Uterus (tissue), 4 donors: ENCODE measurements around the gene CCNYL1. TPM values are rescaled to one million over a fixed set of nuclear protein-coding genes. Genes with fewer than 3 reads are reported as not detected.

ENCODE experiments used
- DNase-seq, 2 donors: peaks; one replicate each; pipeline ENCODE4 v3.0.0-alpha.2; 2019 to 2020
- H3K27ac ChIP-seq, 2 donors: fragments of 200-600 bp; sonication (generic); 1 replicate in 1 of 2; 2 replicates in 1 of 2; pipeline ENCODE4 v1.5.1; 2016 to 2018
- H3K27me3 ChIP-seq, 2 donors: fragments of 200-600 bp; sonication (generic); one replicate each; pipeline ENCODE4 v1.5.1; 2018 to 2019; ENCODE audit warnings: control low read depth in 1 of 2
- H3K36me3 ChIP-seq, 2 donors: fragments of 200-600 bp; sonication (generic); one replicate each; pipeline ENCODE4 v1.5.1; 2019; ENCODE audit warnings: control low read depth in 1 of 2
- H3K4me1 ChIP-seq, 2 donors: fragments of 200-600 bp; sonication (generic); one replicate each; pipeline ENCODE4 v1.5.1; 2018 to 2019; ENCODE audit warnings: control low read depth in 1 of 2
- H3K4me3 ChIP-seq, 2 donors: fragments of 200-600 bp; sonication (generic); 1 replicate in 1 of 2; 2 replicates in 1 of 2; pipeline ENCODE4 v1.5.1; 2018 to 2019; ENCODE audit warnings: mild to moderate bottlenecking in 1 of 2
- H3K9me3 ChIP-seq, 2 donors: fragments of 200-600 bp; sonication (generic); one replicate each; pipeline ENCODE4 v1.5.1; 2019; ENCODE audit warnings: control low read depth in 1 of 2
- CTCF ChIP-seq, 4 experiments: fragments of 200-600 bp in 2 of 4; fragments of 450-650 bp in 2 of 4; sonication (generic) in 2 of 4; IDR thresholded peaks; one replicate each; pipeline ENCODE4 v1.5.1; 2016 to 2019; ENCODE audit warnings: antibody characterized with exemption in 4 of 4, mild to moderate bottlenecking in 2 of 4, moderate library complexity in 1 of 4
- POLR2A ChIP-seq, 2 donors: fragments of 450-650 bp; IDR thresholded peaks; one replicate each; pipeline ENCODE4 v1.6.1; 2016; ENCODE audit warnings: antibody characterized with exemption in 2 of 2, mild to moderate bottlenecking in 1 of 2, moderate library complexity in 1 of 2
- intact Hi-C: fragments of 100-400 bp; cut with DNase I; formaldehyde crosslinking; loops from one replicate; pipeline ENCODE4 v1.15.1; 2023; ENCODE audit warnings: low total_unique reads
- total RNA-seq, 4 donors: library from RNA; depleted of rRNA in 3 of 4; stranded (reverse); fragments of >200 nt in 3 of 4; gene quantifications; one replicate each; pipeline versions ENCODE4 v1.1.0 to v1.2.4, GENCODE V29; 2014 to 2023
- donor health status: DM: yes; HTN: yes; CAD: no.

The CCNYL1 gene
- total RNA-seq, 4 donors from 2014 or later = 4.1 to 32.6 (median 15.7) TPM

- intact Hi-C loops = no loop called here
- DNase-seq = no peak
- no peak overlapping the region for H3K4me3 ChIP-seq
- no peaks in the 10 kb centered on the region for H3K9me3 ChIP-seq
- no peaks in the 10 kb centered on the region for H3K4me1 ChIP-seq
- no peak for TF ChIP-seq CTCF (IDR thresholded peaks at IDR 0.05)
- TF ChIP-seq POLR2A (IDR thresholded peaks at IDR 0.05) = no peak
- no peaks in the 10 kb centered on the region for H3K27me3 ChIP-seq
- H3K36me3 ChIP-seq = no peaks in the 10 kb centered on the region
- H3K27ac ChIP-seq = no peak overlapping the region
These were observed 76.4 kb downstream of the CCNYL1 start for GRCh38 chr2:207787800-207788199.

- TF ChIP-seq POLR2A (IDR thresholded peaks at IDR 0.05) (no peak), CTCF (IDR thresholded peaks at IDR 0.05) (no peak)
- H3K27ac ChIP-seq = no peak overlapping the region
- no peak overlapping the region for H3K4me3 ChIP-seq
- no peaks in the 10 kb centered on the region for H3K4me1 ChIP-seq
- no peaks in the 10 kb centered on the region for H3K27me3 ChIP-seq
- intact Hi-C loops = no loop called here
- H3K9me3 ChIP-seq = no peaks in the 10 kb centered on the region
- H3K36me3 ChIP-seq = no peaks in the 10 kb centered on the region
- no peak for DNase-seq
These were observed 79.5 kb downstream of the CCNYL1 start for GRCh38 chr2:207790898-207791297.

- DNase-seq = no peak
- no peak overlapping the region for H3K27ac ChIP-seq
- no peaks in the 10 kb centered on the region for H3K4me1 ChIP-seq
- TF ChIP-seq CTCF (IDR thresholded peaks at IDR 0.05) = no peak
- TF ChIP-seq POLR2A (IDR thresholded peaks at IDR 0.05) = no peak
- no peak overlapping the region for H3K4me3 ChIP-seq
- no peaks in the 10 kb centered on the region for H3K27me3 ChIP-seq
- no peaks in the 10 kb centered on the region for H3K9me3 ChIP-seq
- H3K36me3 ChIP-seq = no peaks in the 10 kb centered on the region
- intact Hi-C loops = no loop called here
These were observed 80.3 kb downstream of the CCNYL1 start for GRCh38 chr2:207791579-207792243.

- no peak for TF ChIP-seq POLR2A (IDR thresholded peaks at IDR 0.05)
- TF ChIP-seq CTCF (IDR thresholded peaks at IDR 0.05) = no peak
- Histone ChIP-seq H3K27ac (no peak overlapping the region), H3K27me3 (no peaks in the 10 kb centered on the region), H3K36me3 (no peaks in the 10 kb centered on the region), H3K9me3 (no peaks in the 10 kb centered on the region), H3K4me1 (no peaks in the 10 kb centered on the region), H3K4me3 (no peak overlapping the region)
- intact Hi-C loops = no loop called here
- no peak for DNase-seq
These were observed 80.9 kb downstream of the CCNYL1 start for GRCh38 chr2:207792244-207792785.

GRCh38 chr2:207796585-207797350 is 85.3 kb downstream of the CCNYL1 start:
- intact Hi-C loops = no loop called here
- Histone ChIP-seq H3K27me3 (no peaks in the 10 kb centered on the region), H3K27ac (no peak overlapping the region), H3K4me3 (no peak overlapping the region), H3K9me3 (no peaks in the 10 kb centered on the region), H3K36me3 (no peaks in the 10 kb centered on the region), H3K4me1 (no peaks in the 10 kb centered on the region)
- no peak for DNase-seq
- no peak for TF ChIP-seq CTCF (IDR thresholded peaks at IDR 0.05)
- TF ChIP-seq POLR2A (IDR thresholded peaks at IDR 0.05) = no peak
